NCI-H187 (cell line): ENCODE measurements around the gene CAMSAP3.
A peak's percentile ranks its signal among the peaks of the same experiment; 100 is the strongest.

ENCODE experiments used
- DNase-seq, 2 experiments: peaks; one replicate each; lab custom pipeline; 2025; lab: John Stamatoyannopoulos, UW

Gene CAMSAP3

GRCh38 chr19:7650148-7650547 lies 54.5 kb downstream of the CAMSAP3 start:
- no peak for DNase-seq

- peak in 1 of 2 experiments; percentile 5 for DNase-seq
Measured at GRCh38 chr19:7652061-7652641, 56.5 kb downstream of the CAMSAP3 start.

GRCh38 chr19:7654401-7654800 lies 58.7 kb downstream of the CAMSAP3 start:
- DNase-seq: no peak

GRCh38 chr19:7655581-7655980 lies 59.9 kb downstream of the CAMSAP3 start:
- no peak for DNase-seq

GRCh38 chr19:7657131-7657751 lies 61.6 kb downstream of the CAMSAP3 start:
- DNase-seq: no peak

GRCh38 chr19:7658219-7658686 lies 62.6 kb downstream of the CAMSAP3 start:
- no peak for DNase-seq

GRCh38 chr19:7661744-7662538 lies 66.3 kb downstream of the CAMSAP3 start:
- DNase-seq: no peak

GRCh38 chr19:7662657-7663056 lies 67.0 kb downstream of the CAMSAP3 start:
- no peak for DNase-seq

GRCh38 chr19:7663706-7664105 lies 68.0 kb downstream of the CAMSAP3 start:
- DNase-seq: no peak

- no peak for DNase-seq
Measured at GRCh38 chr19:7665076-7665475, 69.4 kb downstream of the CAMSAP3 start.
